Measurements from ENCODE around the gene LRRC58. TPM values are rescaled to one million over a fixed set of nuclear protein-coding genes. Genes with fewer than 3 reads are reported as not detected.

The LRRC58 gene
- total and polyA plus RNA-seq, 2 of the 13 experiments (the other 11 are each of a cell fraction or from before 2014, with no cell fraction given) = 9.7 to 17.3 TPM

DNA sequence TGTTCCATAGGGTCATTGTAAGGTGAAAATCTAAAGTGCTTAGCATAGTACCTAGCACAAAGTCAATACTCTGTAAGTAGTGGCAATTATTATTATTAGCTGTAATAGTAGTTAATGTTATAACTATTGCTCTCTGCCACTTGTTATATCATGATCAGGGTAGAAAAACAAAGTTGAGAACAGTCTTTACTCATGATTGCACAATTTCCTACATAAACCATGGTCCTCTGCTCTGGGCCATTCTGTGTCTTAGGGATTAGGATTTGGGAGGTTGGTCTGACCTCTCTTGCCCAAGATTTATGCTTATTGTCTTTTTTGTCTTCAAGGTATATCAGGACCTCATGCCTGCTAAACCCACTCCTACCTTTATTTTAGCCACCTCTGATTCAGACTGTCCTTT lies 4.3 kb upstream of the LRRC58 start:
- no peak for FAIRE-seq
- peaks cover 6% of the 10 kb centered on the region for H3K4me1 ChIP-seq (ENCODE audit: insufficient read depth, low read length)

DNA sequence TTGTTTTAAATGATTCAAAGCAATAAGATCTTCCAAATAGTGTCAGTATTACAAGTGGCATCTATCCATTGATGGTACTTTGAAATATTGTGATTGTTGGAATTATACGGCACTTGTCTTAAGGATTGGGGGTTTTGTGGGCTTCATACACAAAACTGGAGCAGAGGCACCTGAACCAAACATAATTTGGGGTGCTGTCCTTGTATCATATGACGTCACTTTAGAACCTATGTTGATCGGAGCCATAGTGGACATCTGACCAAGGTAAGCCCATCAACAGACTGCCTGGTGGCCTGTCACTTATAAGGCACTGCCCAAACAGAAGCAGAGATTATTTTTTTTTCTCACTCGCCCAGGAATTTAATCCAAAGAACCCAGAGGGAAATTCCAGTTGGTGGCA lies 2.9 kb upstream of the LRRC58 start:
- ChIA-PET CTCF (ENCODE audit: low intra/inter-chr PET ratio, low total read pairs) (no interaction called here), POLR2A (no interaction called here)
- TF ChIP-seq BCL6 (CRISPR knock-in tag; IDR thresholded peaks at IDR 0.05) (no peak), NFE2L1 (CRISPR knock-in tag; IDR thresholded peaks at IDR 0.05; ENCODE audit: borderline replicate concordance) (no peak), KLF13 (CRISPR knock-in tag; IDR thresholded peaks at IDR 0.05) (no peak), ATF7 (IDR thresholded peaks at IDR 0.05) (peak; percentile 93), ATF7 (CRISPR knock-in tag; IDR thresholded peaks at IDR 0.05) (no peak), CREB1 (IDR thresholded peaks at IDR 0.05) (peak; percentile 88), CREB1 (CRISPR knock-in tag; IDR thresholded peaks at IDR 0.05) (no peak)
- Histone ChIP-seq H3K4me2 (ENCODE audit: low read depth, low read length) (no peak overlapping the region), H3K27me3 (ENCODE audit: control insufficient read depth in 1 of 2, insufficient read depth in 2 of 2, low read length in 2 of 2) (peaks cover 0 to 7% of the 10 kb centered on the region in 2 experiments; a peak in 2 of 5 replicates), H3K9ac (ENCODE audit: insufficient read depth, low read depth, low read length) (no peak overlapping the region), H3K4me1 (ENCODE audit: insufficient read depth, low read length) (peaks cover 17% of the 10 kb centered on the region), H3K36me3 (replicated peaks in 1 of 2; ENCODE audit: control insufficient read depth in 1 of 2, insufficient read depth in 2 of 2, low read length in 2 of 2) (no peaks in the 10 kb centered on the region), H3K9me3 (ENCODE audit: low read length) (no peaks in the 10 kb centered on the region), H3K27ac (ENCODE audit: extremely low read length, insufficient read depth, low read length) (no peak overlapping the region), H4K20me1 (ENCODE audit: insufficient read depth, low read length) (no peaks in the 10 kb centered on the region; the same call in 1 of the 2 replicates), H2AFZ (ENCODE audit: low read length) (no peak overlapping the region), H3K79me2 (ENCODE audit: insufficient read depth, low read length) (peaks cover 14% of the 10 kb centered on the region), H3K4me3 (replicated peaks in 1 of 3; ENCODE audit: insufficient read depth in 1 of 3, low read depth in 2 of 3, low read length in 3 of 3) (no peak overlapping the region)
- 64% methylated on average over 4 of the region's 4 CpGs for WGBS (ENCODE audit: low lambda C conversion rate)
- BruUV-seq (replicated peaks) = no TSS peak
- FAIRE-seq (no peak), DNase-seq (ENCODE audit: low spot score) (no peak), ATAC-seq (no peak)
- intact Hi-C loops (cut with micrococcal nuclease; ENCODE audit: unreplicated experiment) = no loop called here
- in situ Hi-C loops (cut with HindIII; ENCODE audit: extremely low pct_ligation_motif_present, low pct_unique_long_range_greater_than_20kb) = no loop called here

More for the DNA sequence above, 4.3 kb upstream of the LRRC58 start:
- CTCF ChIA-PET (ENCODE audit: low intra/inter-chr PET ratio, low total read pairs) = no interaction called here
- DNase-seq (ENCODE audit: low spot score) = no peak
- in situ Hi-C loops (cut with HindIII; ENCODE audit: extremely low pct_ligation_motif_present, low pct_unique_long_range_greater_than_20kb) (no loop called here), intact Hi-C loops (cut with micrococcal nuclease; ENCODE audit: unreplicated experiment) (no loop called here)
- Histone ChIP-seq H2AFZ (ENCODE audit: low read length) (no peak overlapping the region), H3K4me3 (replicated peaks in 1 of 3; ENCODE audit: insufficient read depth in 1 of 3, low read depth in 2 of 3, low read length in 3 of 3) (no peak overlapping the region), H3K27ac (ENCODE audit: extremely low read length, insufficient read depth, low read length) (no peak overlapping the region), H3K27me3 (ENCODE audit: control insufficient read depth in 1 of 2, insufficient read depth in 2 of 2, low read length in 2 of 2) (peaks cover 0 to 7% of the 10 kb centered on the region in 2 experiments; a peak in 2 of 5 replicates), H3K36me3 (replicated peaks in 1 of 2; ENCODE audit: control insufficient read depth in 1 of 2, insufficient read depth in 2 of 2, low read length in 2 of 2) (no peaks in the 10 kb centered on the region), H4K20me1 (ENCODE audit: insufficient read depth, low read length) (no peaks in the 10 kb centered on the region), H3K4me2 (ENCODE audit: low read depth, low read length) (no peak overlapping the region), H3K79me2 (ENCODE audit: insufficient read depth, low read length) (peaks cover 2% of the 10 kb centered on the region), H3K9ac (ENCODE audit: insufficient read depth, low read depth, low read length) (no peak overlapping the region), H3K9me3 (ENCODE audit: low read length) (no peaks in the 10 kb centered on the region)
- POLR2A ChIA-PET = no interaction called here
- BruUV-seq (replicated peaks) = no TSS peak
- no peak for ATAC-seq
- TF ChIP-seq CEBPG (CRISPR knock-in tag; IDR thresholded peaks at IDR 0.05) = 0 out of 2 replicates have a peak, but pooled peaks have one; percentile 32
- no peak for TF ChIP-seq ARID2 (CRISPR knock-in tag; IDR thresholded peaks at IDR 0.05; ENCODE audit: borderline replicate concordance)
- TF ChIP-seq CEBPB (IDR thresholded peaks at IDR 0.05; ENCODE audit: borderline replicate concordance, low read depth, low read length) = peak; percentile 61; the same call in 1 of the 2 replicates

Data from HepG2 (cell line).